A673 (cell line): ENCODE data around the gene KCNK5. TPM values are rescaled to one million over a fixed set of nuclear protein-coding genes. Genes with fewer than 3 reads are reported as not detected.

Experiments
- BruUV-seq: library from RNA; stranded (reverse); fragments of 400-500 nt; replicated peaks from 2 replicates; lab custom pipeline; 2021; lab: Mats Ljungman, UMichigan
- CTCF ChIA-PET: fragments of 300-600 bp; sonication (Branson Sonifier 250); formaldehyde crosslinking; loops from one replicate; lab custom pipeline; 2022; ENCODE audit warnings: antibody characterized with exemption; lab: Charles Lee
- POLR2A ChIA-PET: fragments of 300-600 bp; sonication (Branson Sonifier 250); formaldehyde crosslinking; loops from one replicate; lab custom pipeline; 2022; ENCODE audit warnings: antibody characterized with exemption; ENCODE audit not compliant: low non-redundant PET; lab: Charles Lee
- DNase-seq: peaks from one replicate; pipeline ENCODE4 v3.0.0-alpha.2; 2015; ENCODE audit warnings: low spot score
- H3K27ac ChIP-seq: fragments of 200-600 bp; sonication (generic); 2 replicates; pipeline ENCODE4 v1.5.1; 2016; ENCODE audit warnings: mixed run types, low read depth, mild to moderate bottlenecking, mixed read lengths, antibody characterized with exemption, low read length; ENCODE audit not compliant: poor library complexity, severe bottlenecking
- H3K27me3 ChIP-seq: fragments of 200-600 bp; sonication (generic); replicated peaks from 2 replicates; pipeline ENCODE4 v1.6.1; 2017; ENCODE audit warnings: mixed run types, low read depth, mild to moderate bottlenecking, mixed read lengths, antibody characterized with exemption, low read length; ENCODE audit not compliant: insufficient read depth, poor library complexity
- H3K36me3 ChIP-seq: fragments of 200-600 bp; sonication (generic); 2 replicates; pipeline ENCODE4 v1.6.1; 2016; ENCODE audit warnings: mixed run types, mild to moderate bottlenecking, mixed read lengths, antibody characterized with exemption, low read length; ENCODE audit not compliant: insufficient read depth, poor library complexity, severe bottlenecking
- H3K4me1 ChIP-seq: fragments of 200-600 bp; sonication (generic); 2 replicates; pipeline ENCODE4 v1.6.1; 2017; ENCODE audit warnings: mixed run types, mild to moderate bottlenecking, mixed read lengths, antibody characterized with exemption, low read length; ENCODE audit not compliant: insufficient read depth, poor library complexity, severe bottlenecking
- H3K4me3 ChIP-seq: fragments of 200-600 bp; sonication (generic); 2 replicates; pipeline ENCODE4 v1.5.1; 2016; ENCODE audit warnings: low read depth, mixed run types, mild to moderate bottlenecking, mixed read lengths, low read length; ENCODE audit not compliant: poor library complexity, severe bottlenecking
- H3K9me3 ChIP-seq: fragments of 200-600 bp; sonication (generic); 2 replicates; pipeline ENCODE4 v1.6.1; 2016; ENCODE audit warnings: mixed run types, low read depth, mild to moderate bottlenecking, mixed read lengths, antibody characterized with exemption, low read length; ENCODE audit not compliant: poor library complexity, severe bottlenecking
- CTCF ChIP-seq: fragments of 300-800, 200-600 bp; sonication (generic); conservative IDR thresholded peaks from 2 replicates; pipeline ENCODE4 v1.5.1; 2017; ENCODE audit warnings: low read depth, mild to moderate bottlenecking, antibody characterized with exemption, low read length, moderate library complexity, mixed read lengths
- EZH2 ChIP-seq: fragments of 200-600 bp; sonication (generic); IDR thresholded peaks from 2 replicates; pipeline ENCODE4 v1.6.1; 2017; ENCODE audit warnings: borderline replicate concordance, low read depth, mild to moderate bottlenecking, mixed read lengths, antibody characterized with exemption, low read length; ENCODE audit not compliant: poor library complexity, severe bottlenecking
- intact Hi-C: fragments of 100-400 bp; cut with micrococcal nuclease; formaldehyde crosslinking; loops from one replicate; pipeline ENCODE4 v1.10.0; 2022; ENCODE audit not compliant: unreplicated experiment
- total RNA-seq: library from RNA; stranded (reverse); gene quantifications from 2 replicates; pipeline ENCODE4 v1.2.3, GENCODE V29; 2021

The KCNK5 gene
- total RNA-seq, 1 experiment from 2014 or later, result not detected

GRCh38 chr6:39233333-39233732 is 4.1 kb upstream of the KCNK5 start:
- Histone ChIP-seq H3K27me3 (peaks cover 16% of the 10 kb centered on the region), H3K4me3 (no peak overlapping the region), H3K36me3 (no peaks in the 10 kb centered on the region), H3K27ac (no peak overlapping the region), H3K9me3 (no peaks in the 10 kb centered on the region), H3K4me1 (peaks cover 6% of the 10 kb centered on the region)
- intact Hi-C loops, result no loop called here
- ChIA-PET POLR2A (no interaction called here), CTCF (no interaction called here)
- no peak for TF ChIP-seq EZH2
- no peak for TF ChIP-seq CTCF
- no peak for DNase-seq
- BruUV-seq, result no TSS peak

GRCh38 chr6:39231521-39232243 is 2.4 kb upstream of the KCNK5 start:
- Histone ChIP-seq H3K4me1 (peaks cover 6% of the 10 kb centered on the region), H3K9me3 (no peaks in the 10 kb centered on the region), H3K4me3 (no peak overlapping the region), H3K27ac (no peak overlapping the region), H3K27me3 (peaks cover 33% of the 10 kb centered on the region), H3K36me3 (no peaks in the 10 kb centered on the region)
- ChIA-PET CTCF (no interaction called here), POLR2A (no interaction called here)
- no peak for TF ChIP-seq CTCF
- no peak for TF ChIP-seq EZH2
- intact Hi-C loops, result no loop called here
- BruUV-seq, result no TSS peak
- DNase-seq, result no peak

GRCh38 chr6:39230654-39231035 is 1.4 kb upstream of the KCNK5 start:
- no TSS peak for BruUV-seq
- Histone ChIP-seq H3K27ac (no peak overlapping the region), H3K36me3 (no peaks in the 10 kb centered on the region), H3K27me3 (peaks cover 40% of the 10 kb centered on the region), H3K9me3 (no peaks in the 10 kb centered on the region), H3K4me3 (no peak overlapping the region), H3K4me1 (peaks cover 6% of the 10 kb centered on the region)
- ChIA-PET CTCF (interaction anchor here (0.5 kb wide), 1 partner anchor 527 kb away, joined by 4 read pairs; the partner anchor contains the start of gene GLO1), POLR2A (no interaction called here)
- intact Hi-C loops, result no loop called here
- no peak for TF ChIP-seq CTCF
- no peak for TF ChIP-seq EZH2
- no peak for DNase-seq
